Subcutaneous adipose tissue (tissue), 4 donors: ENCODE data around the gene KIF1A. TPM values are rescaled to one million over a fixed set of nuclear protein-coding genes. Genes with fewer than 3 reads are reported as not detected.

Experiments used
- CTCF ChIP-seq: fragments of 450-650 bp; IDR thresholded peaks from one replicate; pipeline ENCODE4 v1.5.1; 2016; ENCODE audit warnings: low read depth, mild to moderate bottlenecking, control low read depth, antibody characterized with exemption, moderate library complexity
- total RNA-seq, 4 donors: library from RNA; depleted of rRNA; stranded (reverse); fragments of >200 nt; gene quantifications; one replicate each; pipeline ENCODE4 v1.1.0, GENCODE V29; 2016

KIF1A gene
- total RNA-seq, 4 donors from 2014 or later = not detected

GRCh38 chr2:240799033-240799820 lies 20.8 kb downstream of the KIF1A start:
- TF ChIP-seq CTCF = no peak

- TF ChIP-seq CTCF = no peak
Measured at GRCh38 chr2:240798327-240798905, 21.6 kb downstream of the KIF1A start.

GRCh38 chr2:240797914-240798313 lies 22.1 kb downstream of the KIF1A start:
- no peak for TF ChIP-seq CTCF

GRCh38 chr2:240797500-240797895 lies 22.5 kb downstream of the KIF1A start:
- TF ChIP-seq CTCF = no peak

- TF ChIP-seq CTCF = no peak
Measured at GRCh38 chr2:240796543-240797499, 23.2 kb downstream of the KIF1A start.

- no peak for TF ChIP-seq CTCF
Measured at GRCh38 chr2:240795916-240796510, 24.0 kb downstream of the KIF1A start.
